Tibial artery (tissue), 4 donors: Measurements from ENCODE around the gene CDH4.

Experiments used
- DNase-seq, 2 donors: peaks; one replicate each; pipeline ENCODE4 v3.0.0-alpha.2; 2019
- H3K27ac ChIP-seq, 2 donors: fragments of 200-600 bp; sonication (generic) in 1 of 2; 1 replicate in 1 of 2; 2 replicates in 1 of 2; pipeline ENCODE4 v1.5.1; 2018 to 2019; ENCODE audit warnings: mild to moderate bottlenecking in 1 of 2
- H3K27me3 ChIP-seq, 2 donors: fragments of 200-600 bp; sonication (generic) in 1 of 2; one replicate each; pipeline versions ENCODE4 v1.5.1 to v1.6.0; 2016 to 2019
- H3K36me3 ChIP-seq, 3 donors: fragments of 200-600 bp; sonication (generic) in 2 of 3; one replicate each; pipeline ENCODE4 v1.5.1; 2016 to 2019; ENCODE audit warnings: mild to moderate bottlenecking in 2 of 3
- H3K4me1 ChIP-seq, 4 donors: fragments of 200-600 bp; sonication (generic) in 2 of 4; 1 replicate in 3 of 4; 2 replicates in 1 of 4; pipeline ENCODE4 v1.5.1; 2016 to 2019
- H3K4me3 ChIP-seq, 2 donors: fragments of 200-600 bp; sonication (generic) in 1 of 2; 1 replicate in 1 of 2; 2 replicates in 1 of 2; pipeline ENCODE4 v1.5.1; 2018 to 2019; ENCODE audit warnings: mild to moderate bottlenecking in 2 of 2
- H3K9me3 ChIP-seq, 3 donors: fragments of 200-600 bp; sonication (generic) in 1 of 3; one replicate each; pipeline ENCODE4 v1.5.1; 2016 to 2019
- intact Hi-C: fragments of 100-400 bp; cut with DNase I; formaldehyde crosslinking; loops from one replicate; pipeline ENCODE4 v1.15.0; 2023; ENCODE audit warnings: low total_unique reads
- TF ChIP-seq, protein P1 (sequence below), 2 experiments: fragments of 200-600 bp in 1 of 2; fragments of 450-650 bp in 1 of 2; IDR thresholded peaks; one replicate each; pipeline ENCODE4 v1.5.1; 2017 to 2019; ENCODE audit warnings: antibody characterized with exemption in 2 of 2, mild to moderate bottlenecking in 1 of 2, moderate library complexity in 1 of 2

CDH4 gene

DNA sequence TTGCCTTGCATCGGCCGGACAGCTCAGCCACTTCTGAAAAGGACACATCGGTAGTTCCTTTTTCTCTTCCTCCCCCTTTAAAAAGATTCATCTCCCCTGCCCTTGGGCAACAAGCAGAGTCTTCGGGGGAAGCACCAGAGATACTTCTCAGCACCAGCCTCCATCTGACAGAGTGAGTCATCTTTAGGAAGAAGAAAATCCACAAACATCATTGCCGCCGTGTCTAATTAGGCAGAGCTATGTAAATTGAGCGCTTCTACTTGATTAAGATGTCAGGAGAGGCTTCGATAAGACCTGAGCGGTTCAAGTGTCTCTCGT is 627.2 kb downstream of the CDH4 start:
- Histone ChIP-seq H3K27me3 (peaks cover 0 to 80% of the 10 kb centered on the region in 2 donors), H3K9me3 (no peaks in the 10 kb centered on the region), H3K27ac (no peak overlapping the region), H3K4me1 (no peaks in the 10 kb centered on the region), H3K4me3 (no peak overlapping the region), H3K36me3 (no peaks in the 10 kb centered on the region)
- DNase-seq, result no peak
- TF ChIP-seq, protein P1, sequence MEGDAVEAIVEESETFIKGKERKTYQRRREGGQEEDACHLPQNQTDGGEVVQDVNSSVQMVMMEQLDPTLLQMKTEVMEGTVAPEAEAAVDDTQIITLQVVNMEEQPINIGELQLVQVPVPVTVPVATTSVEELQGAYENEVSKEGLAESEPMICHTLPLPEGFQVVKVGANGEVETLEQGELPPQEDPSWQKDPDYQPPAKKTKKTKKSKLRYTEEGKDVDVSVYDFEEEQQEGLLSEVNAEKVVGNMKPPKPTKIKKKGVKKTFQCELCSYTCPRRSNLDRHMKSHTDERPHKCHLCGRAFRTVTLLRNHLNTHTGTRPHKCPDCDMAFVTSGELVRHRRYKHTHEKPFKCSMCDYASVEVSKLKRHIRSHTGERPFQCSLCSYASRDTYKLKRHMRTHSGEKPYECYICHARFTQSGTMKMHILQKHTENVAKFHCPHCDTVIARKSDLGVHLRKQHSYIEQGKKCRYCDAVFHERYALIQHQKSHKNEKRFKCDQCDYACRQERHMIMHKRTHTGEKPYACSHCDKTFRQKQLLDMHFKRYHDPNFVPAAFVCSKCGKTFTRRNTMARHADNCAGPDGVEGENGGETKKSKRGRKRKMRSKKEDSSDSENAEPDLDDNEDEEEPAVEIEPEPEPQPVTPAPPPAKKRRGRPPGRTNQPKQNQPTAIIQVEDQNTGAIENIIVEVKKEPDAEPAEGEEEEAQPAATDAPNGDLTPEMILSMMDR (IDR thresholded peaks at IDR 0.05), result no peak
- intact Hi-C loops, result no loop called here

DNA sequence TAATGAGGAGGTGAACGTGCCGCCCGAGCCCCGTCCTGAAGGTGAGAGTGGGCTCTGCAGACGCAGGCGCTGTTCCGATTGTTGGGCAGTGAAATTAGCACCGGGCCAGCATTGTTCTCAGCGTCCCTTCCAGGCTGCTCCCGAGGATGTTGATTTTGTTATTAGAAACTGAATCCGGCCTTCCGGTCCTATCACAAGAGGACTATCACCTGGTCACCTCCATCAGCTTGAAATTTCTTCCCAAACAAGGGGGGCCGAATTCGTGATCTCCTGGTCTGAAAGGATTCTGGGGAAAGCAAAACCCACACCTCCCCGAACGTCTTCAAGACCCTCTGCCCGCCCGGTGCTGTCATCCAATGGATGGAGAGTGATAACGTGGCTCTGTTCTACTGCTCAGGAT is 627.6 kb downstream of the CDH4 start:
- H3K36me3 ChIP-seq, result no peaks in the 10 kb centered on the region
- H3K27me3 ChIP-seq, result peaks cover 0 to 80% of the 10 kb centered on the region in 2 donors
- H3K4me3 ChIP-seq, result no peak overlapping the region
- intact Hi-C loops, result no loop called here
- no peaks in the 10 kb centered on the region for H3K4me1 ChIP-seq
- TF ChIP-seq, protein P1 (IDR thresholded peaks at IDR 0.05), result no peak
- no peak overlapping the region for H3K27ac ChIP-seq
- DNase-seq, result no peak
- H3K9me3 ChIP-seq, result no peaks in the 10 kb centered on the region

DNA sequence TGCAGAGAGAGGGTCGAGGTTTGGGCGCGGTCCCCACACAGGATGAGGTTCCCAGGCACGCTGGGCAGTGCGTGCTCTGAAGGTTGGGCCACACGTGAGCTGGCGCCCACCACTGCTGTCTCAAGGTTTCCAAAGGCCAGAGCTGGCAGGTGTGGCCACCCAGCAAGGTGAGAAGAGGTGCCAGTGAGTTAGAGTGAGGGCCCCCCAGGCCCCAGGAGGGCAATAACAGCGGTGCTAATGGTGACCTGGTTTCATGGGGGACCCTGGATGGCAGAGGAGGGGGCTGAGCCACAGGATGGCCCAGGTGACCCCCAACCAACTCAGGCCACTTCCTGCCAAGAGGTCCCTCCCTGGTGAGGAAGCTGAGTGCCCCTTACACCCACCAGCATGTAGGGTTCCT is 628.6 kb downstream of the CDH4 start:
- DNase-seq, result no peak
- Histone ChIP-seq H3K27me3 (peaks cover 0 to 82% of the 10 kb centered on the region in 2 donors), H3K9me3 (no peaks in the 10 kb centered on the region), H3K36me3 (no peaks in the 10 kb centered on the region), H3K4me1 (no peaks in the 10 kb centered on the region), H3K4me3 (no peak overlapping the region), H3K27ac (no peak overlapping the region)
- intact Hi-C loops, result no loop called here
- TF ChIP-seq, protein P1 (IDR thresholded peaks at IDR 0.05), result no peak

DNA sequence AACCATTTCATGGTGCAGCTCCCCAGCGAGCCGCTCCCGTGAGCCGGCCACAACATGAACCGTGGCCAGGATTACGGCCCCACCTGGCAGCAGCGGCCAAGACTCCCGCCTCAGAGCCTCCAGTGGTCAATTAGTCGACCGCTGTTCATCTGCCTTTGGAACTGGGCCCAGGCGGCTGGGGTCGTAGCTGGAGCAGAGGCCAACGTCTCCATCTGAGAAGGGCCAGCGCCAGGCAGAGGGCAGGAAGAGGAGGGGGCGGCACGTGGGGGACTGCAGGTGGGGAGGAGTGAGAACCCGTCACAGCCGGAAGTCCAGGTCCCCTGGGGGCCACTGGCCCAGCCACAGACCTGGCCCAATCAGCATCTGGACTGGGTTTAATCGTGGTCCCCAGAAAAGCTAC is 629.4 kb downstream of the CDH4 start:
- Histone ChIP-seq H3K27me3 (peaks cover 0 to 84% of the 10 kb centered on the region in 2 donors), H3K36me3 (no peaks in the 10 kb centered on the region), H3K4me1 (no peaks in the 10 kb centered on the region), H3K27ac (no peak overlapping the region), H3K9me3 (no peaks in the 10 kb centered on the region), H3K4me3 (no peak overlapping the region)
- intact Hi-C loops, result no loop called here
- no peak for DNase-seq
- TF ChIP-seq, protein P1 (IDR thresholded peaks at IDR 0.05), result no peak

DNA sequence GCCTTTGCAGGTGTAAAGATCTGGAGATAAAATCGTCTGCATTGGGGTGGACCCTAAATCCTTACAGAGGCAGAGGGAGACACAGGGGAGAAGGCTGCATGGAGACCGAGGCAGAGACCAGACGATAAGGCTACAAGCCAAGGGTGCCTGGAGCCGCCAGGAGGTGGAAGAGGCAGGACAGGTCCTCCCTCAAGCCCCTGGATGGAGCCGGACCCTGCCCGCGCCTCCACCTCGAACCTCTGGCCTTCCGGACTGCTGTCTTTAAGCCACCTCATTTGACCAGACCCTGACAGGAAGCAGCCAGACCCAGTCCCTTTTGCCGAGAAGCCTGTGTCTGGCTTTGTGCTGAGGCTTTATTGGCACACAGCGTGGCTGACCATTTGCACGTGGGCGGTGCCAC is 629.8 kb downstream of the CDH4 start:
- Histone ChIP-seq H3K4me3 (no peak overlapping the region), H3K9me3 (no peaks in the 10 kb centered on the region), H3K27me3 (peaks cover 0 to 87% of the 10 kb centered on the region in 2 donors), H3K36me3 (no peaks in the 10 kb centered on the region), H3K27ac (no peak overlapping the region), H3K4me1 (no peaks in the 10 kb centered on the region)
- DNase-seq, result no peak
- TF ChIP-seq, protein P1 (IDR thresholded peaks at IDR 0.05), result no peak
- intact Hi-C loops, result no loop called here
